HEK293 (cell line): ENCODE results near the gene FOXF1.

ENCODE experiments used
- GLIS1 ChIP-seq: fragments of 450-650 bp; formaldehyde crosslinking; IDR thresholded peaks from 2 replicates; pipeline ENCODE4 v1.5.1; 2016; ENCODE audit warnings: missing biosample characterization, missing genetic modification characterization
- HOXA7 ChIP-seq: sonication (generic); formaldehyde crosslinking; IDR thresholded peaks from 2 replicates; pipeline ENCODE4 v1.8.1; 2022; ENCODE audit warnings: missing genetic modification reagents, borderline replicate concordance
- KLF8 ChIP-seq: fragments of 450-650 bp; formaldehyde crosslinking; IDR thresholded peaks from 2 replicates; pipeline ENCODE4 v1.5.1; 2016; ENCODE audit warnings: missing biosample characterization, missing genetic modification characterization
- PRDM1 ChIP-seq: fragments of 450-650 bp; formaldehyde crosslinking; IDR thresholded peaks from 2 replicates; pipeline ENCODE4; 2016; ENCODE audit warnings: missing biosample characterization, missing genetic modification characterization
- SP3 ChIP-seq: fragments of 450-650 bp; formaldehyde crosslinking; IDR thresholded peaks from 2 replicates; pipeline ENCODE4 v1.5.1; 2016; ENCODE audit warnings: missing biosample characterization, missing genetic modification characterization
- YY1 ChIP-seq: fragments of 450-650 bp; formaldehyde crosslinking; IDR thresholded peaks from 2 replicates; pipeline ENCODE4 v1.5.1; 2018; ENCODE audit warnings: missing biosample characterization, missing genetic modification characterization
- ZBTB17 ChIP-seq: fragments of 450-650 bp; formaldehyde crosslinking; IDR thresholded peaks from 2 replicates; pipeline ENCODE4 v1.5.1; 2016; ENCODE audit warnings: missing biosample characterization, missing genetic modification characterization
- ZFHX2 ChIP-seq: fragments of 450-650 bp; formaldehyde crosslinking; conservative IDR thresholded peaks from 2 replicates; pipeline ENCODE4 v1.5.1; 2016; ENCODE audit warnings: missing biosample characterization, missing genetic modification characterization
- ZFP37 ChIP-seq: fragments of 450-650 bp; formaldehyde crosslinking; IDR thresholded peaks from 2 replicates; pipeline ENCODE4 v1.5.1; 2016; ENCODE audit warnings: missing biosample characterization, missing genetic modification characterization
- ZNF157 ChIP-seq: fragments of 450-650 bp; formaldehyde crosslinking; IDR thresholded peaks from 2 replicates; pipeline ENCODE4 v1.5.1; 2016; ENCODE audit warnings: missing biosample characterization, missing genetic modification characterization
- ZNF311 ChIP-seq: fragments of 450-650 bp; formaldehyde crosslinking; IDR thresholded peaks from 2 replicates; pipeline ENCODE4 v1.5.1; 2017; ENCODE audit warnings: missing biosample characterization, missing genetic modification characterization, borderline replicate concordance
- ZNF341 ChIP-seq: fragments of 450-650 bp; formaldehyde crosslinking; IDR thresholded peaks from 2 replicates; pipeline ENCODE4; 2016; ENCODE audit warnings: low read depth, missing biosample characterization, missing genetic modification characterization
- ZNF426 ChIP-seq: fragments of 450-650 bp; formaldehyde crosslinking; IDR thresholded peaks from 2 replicates; pipeline ENCODE4 v1.5.1; 2017; ENCODE audit warnings: missing biosample characterization, missing genetic modification characterization, mild to moderate bottlenecking, inconsistent platforms, moderate library complexity
- ZNF560 ChIP-seq: fragments of 450-650 bp; formaldehyde crosslinking; IDR thresholded peaks from 2 replicates; pipeline ENCODE4 v1.5.1; 2017; ENCODE audit warnings: missing biosample characterization, missing genetic modification characterization, borderline replicate concordance
- ZNF561 ChIP-seq: fragments of 450-650 bp; IDR thresholded peaks from 2 replicates; pipeline ENCODE4 v1.5.1; 2018; ENCODE audit warnings: missing biosample characterization, missing genetic modification characterization, borderline replicate concordance
- ZNF843 ChIP-seq: fragments of 450-650 bp; formaldehyde crosslinking; IDR thresholded peaks from 2 replicates; pipeline ENCODE4 v1.5.1; 2016; ENCODE audit warnings: missing biosample characterization, missing genetic modification characterization
- ZSCAN23 ChIP-seq: fragments of 450-650 bp; formaldehyde crosslinking; IDR thresholded peaks from 2 replicates; pipeline ENCODE4 v1.5.1; 2016; ENCODE audit warnings: missing biosample characterization, missing genetic modification characterization
- ZSCAN30 ChIP-seq: fragments of 450-650 bp; IDR thresholded peaks from 2 replicates; pipeline ENCODE4 v1.5.1; 2018; ENCODE audit warnings: missing biosample characterization, mild to moderate bottlenecking, missing genetic modification characterization, moderate library complexity
- ZXDB ChIP-seq: fragments of 450-650 bp; formaldehyde crosslinking; IDR thresholded peaks from 2 replicates; pipeline ENCODE4 v1.5.1; 2016; ENCODE audit warnings: missing biosample characterization, missing genetic modification characterization
- TF ChIP-seq, protein P1 (sequence below): fragments of 450-650 bp; formaldehyde crosslinking; IDR thresholded peaks from 2 replicates; pipeline ENCODE4 v1.5.1; 2016; ENCODE audit warnings: missing biosample characterization, missing genetic modification characterization, borderline replicate concordance
- TF ChIP-seq, protein P2 (sequence below): fragments of 450-650 bp; formaldehyde crosslinking; IDR thresholded peaks from 2 replicates; pipeline ENCODE4 v1.5.1; 2017; ENCODE audit warnings: missing biosample characterization, missing genetic modification characterization
- TF ChIP-seq, protein P3 (sequence below): fragments of 450-650 bp; IDR thresholded peaks from 2 replicates; pipeline ENCODE4 v1.5.1; 2018; ENCODE audit warnings: missing biosample characterization, mild to moderate bottlenecking, missing genetic modification characterization
- TF ChIP-seq, protein P4 (sequence below): fragments of 450-650 bp; formaldehyde crosslinking; optimal IDR thresholded peaks from 2 replicates; pipeline ENCODE3; 2016; ENCODE audit warnings: missing biosample characterization, mild to moderate bottlenecking, missing genetic modification characterization
- TF ChIP-seq, protein P5 (sequence below): fragments of 450-650 bp; formaldehyde crosslinking; IDR thresholded peaks from 2 replicates; pipeline ENCODE4 v1.5.1; 2016; ENCODE audit warnings: missing biosample characterization, missing genetic modification characterization
- TF ChIP-seq, protein P6 (sequence below): fragments of 450-650 bp; formaldehyde crosslinking; conservative IDR thresholded peaks from 2 replicates; pipeline ENCODE4 v1.5.1; 2016; ENCODE audit warnings: low read depth, missing biosample characterization, missing genetic modification characterization

The FOXF1 gene

DNA sequence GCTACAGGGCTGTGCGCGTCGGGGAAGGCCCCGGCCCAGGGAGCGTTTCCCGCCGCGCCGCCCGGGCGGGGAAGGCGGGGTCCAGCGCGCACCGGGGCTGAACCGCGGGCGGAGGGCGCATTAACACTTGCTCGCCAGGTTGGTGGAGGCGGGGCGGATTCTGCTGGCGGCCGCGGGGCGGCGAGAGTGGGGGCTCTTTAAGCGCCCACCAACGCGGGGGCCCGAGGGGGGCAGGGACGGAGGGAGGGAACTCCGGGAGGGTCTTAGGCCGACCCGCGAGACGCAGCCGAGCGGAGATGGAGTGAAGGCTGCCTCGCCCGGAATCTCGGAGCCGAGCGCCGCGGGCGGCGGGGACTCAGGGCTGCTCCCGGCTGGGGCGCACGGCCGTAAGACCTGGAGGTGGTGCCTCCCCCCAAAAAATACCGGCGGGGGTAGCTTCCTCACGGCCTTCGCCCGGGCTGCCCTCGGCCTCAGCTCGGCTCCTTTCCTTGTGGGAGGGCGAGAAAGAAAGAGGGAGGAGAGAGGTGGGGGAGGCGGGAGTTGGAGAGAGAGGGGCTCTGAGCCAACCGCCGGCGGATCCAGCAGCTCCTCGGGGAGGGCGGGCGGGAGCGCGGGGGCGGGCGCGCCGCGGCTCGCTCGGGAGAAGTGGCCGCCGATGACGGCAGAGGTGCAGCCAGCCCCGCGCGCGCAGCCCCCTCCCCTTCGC lies 415 bp upstream of the FOXF1 start (continued):
- TF ChIP-seq ZFP37 (tag by site-specific recombination) = no peak
- TF ChIP-seq, protein P1, sequence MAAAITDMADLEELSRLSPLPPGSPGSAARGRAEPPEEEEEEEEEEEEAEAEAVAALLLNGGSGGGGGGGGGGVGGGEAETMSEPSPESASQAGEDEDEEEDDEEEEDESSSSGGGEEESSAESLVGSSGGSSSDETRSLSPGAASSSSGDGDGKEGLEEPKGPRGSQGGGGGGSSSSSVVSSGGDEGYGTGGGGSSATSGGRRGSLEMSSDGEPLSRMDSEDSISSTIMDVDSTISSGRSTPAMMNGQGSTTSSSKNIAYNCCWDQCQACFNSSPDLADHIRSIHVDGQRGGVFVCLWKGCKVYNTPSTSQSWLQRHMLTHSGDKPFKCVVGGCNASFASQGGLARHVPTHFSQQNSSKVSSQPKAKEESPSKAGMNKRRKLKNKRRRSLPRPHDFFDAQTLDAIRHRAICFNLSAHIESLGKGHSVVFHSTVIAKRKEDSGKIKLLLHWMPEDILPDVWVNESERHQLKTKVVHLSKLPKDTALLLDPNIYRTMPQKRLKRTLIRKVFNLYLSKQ (tag by site-specific recombination) = no peak
- TF ChIP-seq, protein P2, sequence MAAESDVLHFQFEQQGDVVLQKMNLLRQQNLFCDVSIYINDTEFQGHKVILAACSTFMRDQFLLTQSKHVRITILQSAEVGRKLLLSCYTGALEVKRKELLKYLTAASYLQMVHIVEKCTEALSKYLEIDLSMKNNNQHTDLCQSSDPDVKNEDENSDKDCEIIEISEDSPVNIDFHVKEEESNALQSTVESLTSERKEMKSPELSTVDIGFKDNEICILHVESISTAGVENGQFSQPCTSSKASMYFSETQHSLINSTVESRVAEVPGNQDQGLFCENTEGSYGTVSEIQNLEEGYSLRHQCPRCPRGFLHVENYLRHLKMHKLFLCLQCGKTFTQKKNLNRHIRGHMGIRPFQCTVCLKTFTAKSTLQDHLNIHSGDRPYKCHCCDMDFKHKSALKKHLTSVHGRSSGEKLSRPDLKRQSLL (tag by site-specific recombination) = no peak
- peak; percentile 52; the same call in 1 of the 2 replicates for TF ChIP-seq ZNF561 (tag by site-specific recombination)
- no peak for TF ChIP-seq ZNF426
- TF ChIP-seq ZNF311 = no peak
- peak; percentile 65 for TF ChIP-seq GLIS1 (tag by site-specific recombination)
- TF ChIP-seq ZNF157 (tag by site-specific recombination) = no peak
- TF ChIP-seq ZNF843 (tag by site-specific recombination) = peak; percentile 24; the same call in 1 of the 2 replicates
- no peak for TF ChIP-seq ZSCAN23
- TF ChIP-seq, protein P3, sequence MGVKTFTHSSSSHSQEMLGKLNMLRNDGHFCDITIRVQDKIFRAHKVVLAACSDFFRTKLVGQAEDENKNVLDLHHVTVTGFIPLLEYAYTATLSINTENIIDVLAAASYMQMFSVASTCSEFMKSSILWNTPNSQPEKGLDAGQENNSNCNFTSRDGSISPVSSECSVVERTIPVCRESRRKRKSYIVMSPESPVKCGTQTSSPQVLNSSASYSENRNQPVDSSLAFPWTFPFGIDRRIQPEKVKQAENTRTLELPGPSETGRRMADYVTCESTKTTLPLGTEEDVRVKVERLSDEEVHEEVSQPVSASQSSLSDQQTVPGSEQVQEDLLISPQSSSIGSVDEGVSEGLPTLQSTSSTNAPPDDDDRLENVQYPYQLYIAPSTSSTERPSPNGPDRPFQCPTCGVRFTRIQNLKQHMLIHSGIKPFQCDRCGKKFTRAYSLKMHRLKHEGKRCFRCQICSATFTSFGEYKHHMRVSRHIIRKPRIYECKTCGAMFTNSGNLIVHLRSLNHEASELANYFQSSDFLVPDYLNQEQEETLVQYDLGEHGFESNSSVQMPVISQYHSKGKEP (tag by site-specific recombination) = no peak
- peak; percentile 78 for TF ChIP-seq SP3 (tag by site-specific recombination)
- TF ChIP-seq HOXA7 (CRISPR knock-in tag) = no peak
- no peak for TF ChIP-seq ZBTB17 (tag by site-specific recombination)
- 0 out of 2 replicates have a peak, but pooled peaks have one; percentile 14 for TF ChIP-seq ZSCAN30
- peak; percentile 53; the same call in 1 of the 2 replicates for TF ChIP-seq KLF8
- no peak for TF ChIP-seq ZNF560
- TF ChIP-seq, protein P4, sequence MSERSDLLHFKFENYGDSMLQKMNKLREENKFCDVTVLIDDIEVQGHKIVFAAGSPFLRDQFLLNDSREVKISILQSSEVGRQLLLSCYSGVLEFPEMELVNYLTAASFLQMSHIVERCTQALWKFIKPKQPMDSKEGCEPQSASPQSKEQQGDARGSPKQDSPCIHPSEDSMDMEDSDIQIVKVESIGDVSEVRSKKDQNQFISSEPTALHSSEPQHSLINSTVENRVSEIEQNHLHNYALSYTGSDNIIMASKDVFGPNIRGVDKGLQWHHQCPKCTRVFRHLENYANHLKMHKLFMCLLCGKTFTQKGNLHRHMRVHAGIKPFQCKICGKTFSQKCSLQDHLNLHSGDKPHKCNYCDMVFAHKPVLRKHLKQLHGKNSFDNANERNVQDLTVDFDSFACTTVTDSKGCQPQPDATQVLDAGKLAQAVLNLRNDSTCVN (tag by site-specific recombination) = peak; percentile 67
- TF ChIP-seq PRDM1 (tag by site-specific recombination) = no peak
- TF ChIP-seq YY1 = no peak
- peak; percentile 79 for TF ChIP-seq ZNF341 (tag by site-specific recombination)
- TF ChIP-seq, protein P5, sequence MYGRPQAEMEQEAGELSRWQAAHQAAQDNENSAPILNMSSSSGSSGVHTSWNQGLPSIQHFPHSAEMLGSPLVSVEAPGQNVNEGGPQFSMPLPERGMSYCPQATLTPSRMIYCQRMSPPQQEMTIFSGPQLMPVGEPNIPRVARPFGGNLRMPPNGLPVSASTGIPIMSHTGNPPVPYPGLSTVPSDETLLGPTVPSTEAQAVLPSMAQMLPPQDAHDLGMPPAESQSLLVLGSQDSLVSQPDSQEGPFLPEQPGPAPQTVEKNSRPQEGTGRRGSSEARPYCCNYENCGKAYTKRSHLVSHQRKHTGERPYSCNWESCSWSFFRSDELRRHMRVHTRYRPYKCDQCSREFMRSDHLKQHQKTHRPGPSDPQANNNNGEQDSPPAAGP (tag by site-specific recombination) = peak; percentile 51; the same call in 1 of the 2 replicates
- TF ChIP-seq ZFHX2 (tag by site-specific recombination) = peak; percentile 81
- 0 out of 2 replicates have a peak, but pooled peaks have one; percentile 12 for TF ChIP-seq ZXDB (tag by site-specific recombination)
- TF ChIP-seq, protein P6, sequence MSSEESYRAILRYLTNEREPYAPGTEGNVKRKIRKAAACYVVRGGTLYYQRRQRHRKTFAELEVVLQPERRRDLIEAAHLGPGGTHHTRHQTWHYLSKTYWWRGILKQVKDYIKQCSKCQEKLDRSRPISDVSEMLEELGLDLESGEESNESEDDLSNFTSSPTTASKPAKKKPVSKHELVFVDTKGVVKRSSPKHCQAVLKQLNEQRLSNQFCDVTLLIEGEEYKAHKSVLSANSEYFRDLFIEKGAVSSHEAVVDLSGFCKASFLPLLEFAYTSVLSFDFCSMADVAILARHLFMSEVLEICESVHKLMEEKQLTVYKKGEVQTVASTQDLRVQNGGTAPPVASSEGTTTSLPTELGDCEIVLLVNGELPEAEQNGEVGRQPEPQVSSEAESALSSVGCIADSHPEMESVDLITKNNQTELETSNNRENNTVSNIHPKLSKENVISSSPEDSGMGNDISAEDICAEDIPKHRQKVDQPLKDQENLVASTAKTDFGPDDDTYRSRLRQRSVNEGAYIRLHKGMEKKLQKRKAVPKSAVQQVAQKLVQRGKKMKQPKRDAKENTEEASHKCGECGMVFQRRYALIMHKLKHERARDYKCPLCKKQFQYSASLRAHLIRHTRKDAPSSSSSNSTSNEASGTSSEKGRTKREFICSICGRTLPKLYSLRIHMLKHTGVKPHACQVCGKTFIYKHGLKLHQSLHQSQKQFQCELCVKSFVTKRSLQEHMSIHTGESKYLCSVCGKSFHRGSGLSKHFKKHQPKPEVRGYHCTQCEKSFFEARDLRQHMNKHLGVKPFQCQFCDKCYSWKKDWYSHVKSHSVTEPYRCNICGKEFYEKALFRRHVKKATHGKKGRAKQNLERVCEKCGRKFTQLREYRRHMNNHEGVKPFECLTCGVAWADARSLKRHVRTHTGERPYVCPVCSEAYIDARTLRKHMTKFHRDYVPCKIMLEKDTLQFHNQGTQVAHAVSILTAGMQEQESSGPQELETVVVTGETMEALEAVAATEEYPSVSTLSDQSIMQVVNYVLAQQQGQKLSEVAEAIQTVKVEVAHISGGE (tag by site-specific recombination) = peak; percentile 63; the same call in 1 of the 2 replicates
